ENCODE measurements around the gene MUS81. TPM values are rescaled to one million over a fixed set of nuclear protein-coding genes. Genes with fewer than 3 reads are reported as not detected.
A peak's percentile ranks its signal among the peaks of the same experiment; 100 is the strongest.

Gene MUS81
- total and polyA plus RNA-seq, 2 of the 13 experiments (the other 11 are each of a cell fraction or from before 2014, with no cell fraction given), result 25.6 to 30.2 TPM

DNA sequence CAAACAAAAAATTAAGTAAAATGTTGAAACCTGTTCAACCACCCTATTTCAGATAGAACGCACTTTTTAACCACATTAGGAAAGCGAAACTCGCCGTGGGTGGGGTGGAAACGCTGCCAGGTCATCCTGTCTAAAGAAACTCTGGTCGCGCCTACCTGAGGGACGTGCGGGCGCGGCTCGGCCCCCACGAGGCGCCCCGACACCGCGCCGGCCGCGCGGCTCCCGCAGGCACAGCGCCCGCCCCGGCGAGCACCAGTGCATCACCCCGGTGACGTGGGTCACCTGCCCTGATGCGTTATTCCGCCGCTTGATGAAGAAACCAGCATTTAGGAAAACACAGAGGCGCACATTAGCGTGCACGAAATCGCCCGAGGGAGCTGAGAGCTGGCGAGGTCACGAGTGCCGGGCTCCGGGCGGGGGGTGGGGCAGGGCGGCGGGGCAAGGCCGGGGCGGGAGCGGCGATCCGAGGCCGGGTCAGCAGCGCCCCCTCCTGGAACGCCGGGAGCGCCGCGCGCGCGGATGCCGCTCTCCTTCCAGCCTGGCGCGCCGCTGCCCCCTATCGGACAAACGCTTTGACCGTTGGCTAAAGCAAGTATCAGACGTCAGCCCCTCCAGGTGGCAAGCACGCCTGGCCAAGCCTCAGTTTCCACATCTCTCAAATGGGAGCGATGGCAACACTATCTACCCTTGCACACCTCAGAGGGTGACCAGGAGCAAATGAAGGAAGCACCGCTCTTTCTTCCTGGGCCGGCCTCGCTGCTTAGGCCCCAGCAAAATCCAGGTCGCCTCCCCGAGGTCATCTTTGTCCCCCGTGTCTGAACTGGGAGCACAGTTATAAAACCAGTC lies 42.2 kb upstream of the MUS81 start (continued):
- TF ChIP-seq ZNF558 (CRISPR knock-in tag; IDR thresholded peaks at IDR 0.05; ENCODE audit: borderline replicate concordance) (no peak), ZNF121 (CRISPR knock-in tag; IDR thresholded peaks at IDR 0.05) (no peak), CENPT (CRISPR knock-in tag; IDR thresholded peaks at IDR 0.05; ENCODE audit: low read depth) (no peak), ZNF367 (CRISPR knock-in tag; IDR thresholded peaks at IDR 0.05; ENCODE audit: borderline replicate concordance) (no peak), DBP (CRISPR knock-in tag; IDR thresholded peaks at IDR 0.05; ENCODE audit: not compliant biosample characterization) (no peak), TP53 (CRISPR knock-in tag; conservative IDR thresholded peaks at IDR 0.05) (no peak), ZNF670 (CRISPR knock-in tag; IDR thresholded peaks at IDR 0.05; ENCODE audit: borderline replicate concordance) (no peak), SMYD3 (CRISPR knock-in tag; IDR thresholded peaks at IDR 0.05) (no peak), KLF15 (CRISPR knock-in tag; IDR thresholded peaks at IDR 0.05; ENCODE audit: borderline replicate concordance) (no peak), ZNF207 (IDR thresholded peaks at IDR 0.05; ENCODE audit: borderline replicate concordance) (no peak), PCBP2 (optimal IDR thresholded peaks at IDR 0.05; ENCODE audit: low read depth, low read length, poor library complexity, severe bottlenecking) (no peak), JUND (CRISPR knock-in tag; IDR thresholded peaks at IDR 0.05) (no peak), TBX3 (IDR thresholded peaks at IDR 0.05; ENCODE audit: borderline replicate concordance) (no peak), ZNF44 (CRISPR knock-in tag; IDR thresholded peaks at IDR 0.05) (0 out of 2 replicates have a peak, but pooled peaks have one; percentile 34), SIX1 (CRISPR knock-in tag; IDR thresholded peaks at IDR 0.05; ENCODE audit: borderline replicate concordance) (no peak), THAP9 (CRISPR knock-in tag; IDR thresholded peaks at IDR 0.05; ENCODE audit: borderline replicate concordance) (no peak), U2AF1 (optimal IDR thresholded peaks at IDR 0.05; ENCODE audit: low read depth, low read length) (no peak), TCF12 (IDR thresholded peaks at IDR 0.05) (no peak), TCF12 (CRISPR knock-in tag; IDR thresholded peaks at IDR 0.05) (no peak), KMT2A (CRISPR knock-in tag; IDR thresholded peaks at IDR 0.05) (no peak), JDP2 (CRISPR knock-in tag; IDR thresholded peaks at IDR 0.05; ENCODE audit: borderline replicate concordance) (no peak), MBD4 (IDR thresholded peaks at IDR 0.05; ENCODE audit: borderline replicate concordance, low read length) (no peak), AHR (CRISPR knock-in tag; IDR thresholded peaks at IDR 0.05) (no peak), ZNF432 (CRISPR knock-in tag; IDR thresholded peaks at IDR 0.05; ENCODE audit: borderline replicate concordance) (no peak)
- TF ChIP-seq, protein P1, sequence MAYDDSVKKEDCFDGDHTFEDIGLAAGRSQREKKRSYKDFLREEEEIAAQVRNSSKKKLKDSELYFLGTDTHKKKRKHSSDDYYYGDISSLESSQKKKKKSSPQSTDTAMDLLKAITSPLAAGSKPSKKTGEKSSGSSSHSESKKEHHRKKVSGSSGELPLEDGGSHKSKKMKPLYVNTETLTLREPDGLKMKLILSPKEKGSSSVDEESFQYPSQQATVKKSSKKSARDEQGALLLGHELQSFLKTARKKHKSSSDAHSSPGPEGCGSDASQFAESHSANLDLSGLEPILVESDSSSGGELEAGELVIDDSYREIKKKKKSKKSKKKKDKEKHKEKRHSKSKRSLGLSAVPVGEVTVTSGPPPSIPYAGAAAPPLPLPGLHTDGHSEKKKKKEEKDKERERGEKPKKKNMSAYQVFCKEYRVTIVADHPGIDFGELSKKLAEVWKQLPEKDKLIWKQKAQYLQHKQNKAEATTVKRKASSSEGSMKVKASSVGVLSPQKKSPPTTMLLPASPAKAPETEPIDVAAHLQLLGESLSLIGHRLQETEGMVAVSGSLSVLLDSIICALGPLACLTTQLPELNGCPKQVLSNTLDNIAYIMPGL (CRISPR knock-in tag; IDR thresholded peaks at IDR 0.05; ENCODE audit: borderline replicate concordance in 1 of 2, low read depth in 1 of 2), result peak; percentile 84 to 97

All from HepG2 (cell line).